Measurements from ENCODE around the gene FRMPD4. TPM values are rescaled to one million over a fixed set of nuclear protein-coding genes. Genes with fewer than 3 reads are reported as not detected.

The FRMPD4 gene
- total RNA-seq, 3 donors from 2014 or later: 0.06 to 3.4 (median 0.34) TPM

DNA sequence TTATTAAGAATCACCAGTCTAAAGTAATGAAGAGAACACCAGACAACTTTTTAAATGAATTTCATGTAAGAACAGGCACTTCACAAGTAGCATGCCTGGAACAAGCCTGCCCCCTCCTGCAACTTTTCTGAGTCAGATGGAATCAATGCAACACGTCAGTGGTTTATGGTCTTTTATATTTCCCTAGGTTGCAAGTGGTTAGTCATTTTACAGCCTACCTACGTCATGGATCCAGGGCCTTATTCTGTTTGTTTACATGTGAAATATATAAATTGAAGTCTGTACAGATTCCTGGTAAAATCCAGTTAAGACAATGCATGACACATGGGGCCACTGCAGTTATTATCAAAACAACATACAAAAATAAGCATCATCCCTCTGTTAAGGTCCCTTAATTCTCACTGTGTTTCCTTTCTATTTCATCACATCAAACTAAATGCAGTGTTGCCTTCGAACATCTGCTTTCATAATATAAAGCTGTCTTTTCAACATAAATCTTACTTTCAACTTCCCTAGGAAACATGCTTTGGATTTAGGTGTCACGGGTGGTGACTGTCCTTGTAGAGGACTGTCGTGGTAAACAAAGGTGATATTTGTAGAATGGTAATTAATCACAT lies 309.3 kb downstream of the FRMPD4 start:
- Histone ChIP-seq H3K9me3 (no peaks in the 10 kb centered on the region), H3K36me3 (ENCODE audit: low read depth) (no peaks in the 10 kb centered on the region), H3K4me3 (no peak overlapping the region), H3K4me1 (ENCODE audit: low read depth) (no peaks in the 10 kb centered on the region)
- intact Hi-C loops (cut with DNase I, micrococcal nuclease): no loop called here
- ATAC-seq (no peak), DNase-seq (no peak)
- TF ChIP-seq CTCF (IDR thresholded peaks at IDR 0.05): no peak

DNA sequence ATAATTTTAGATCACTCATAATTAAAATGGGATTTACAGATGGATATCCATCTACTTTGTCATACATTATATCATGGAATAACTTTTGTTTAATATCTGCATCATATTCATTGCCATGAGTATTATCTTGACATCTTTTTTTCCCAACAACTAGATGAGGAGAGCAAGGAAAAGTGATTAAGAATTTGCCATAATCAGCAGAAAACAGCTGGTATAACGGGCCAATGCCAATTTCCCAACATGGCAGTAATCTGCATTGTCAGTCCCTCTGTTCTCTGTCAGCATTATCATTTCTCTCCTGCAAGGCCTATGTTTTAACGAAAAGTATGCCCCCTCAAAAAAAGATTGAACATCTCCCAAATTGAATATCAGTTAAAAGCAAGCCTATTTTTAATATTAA lies 314.0 kb downstream of the FRMPD4 start:
- no peaks in the 10 kb centered on the region for H3K9me3 ChIP-seq
- intact Hi-C loops (cut with DNase I, micrococcal nuclease): no loop called here
- DNase-seq (no peak), ATAC-seq (no peak)
- no peak overlapping the region for H3K4me3 ChIP-seq
- H3K36me3 ChIP-seq (ENCODE audit: low read depth): no peaks in the 10 kb centered on the region
- no peaks in the 10 kb centered on the region for H3K4me1 ChIP-seq (ENCODE audit: low read depth)
- TF ChIP-seq CTCF (IDR thresholded peaks at IDR 0.05): no peak

- H3K4me3 ChIP-seq: no peak overlapping the region
- no peaks in the 10 kb centered on the region for H3K36me3 ChIP-seq (ENCODE audit: low read depth)
- no peaks in the 10 kb centered on the region for H3K4me1 ChIP-seq (ENCODE audit: low read depth)
- TF ChIP-seq CTCF (IDR thresholded peaks at IDR 0.05): no peak
- intact Hi-C loops (cut with DNase I, micrococcal nuclease): no loop called here
- no peak for ATAC-seq
- DNase-seq: no peak
- H3K9me3 ChIP-seq: no peaks in the 10 kb centered on the region
Measured at GRCh38 chrX:12460929-12461328, 322.7 kb downstream of the FRMPD4 start.

DNA sequence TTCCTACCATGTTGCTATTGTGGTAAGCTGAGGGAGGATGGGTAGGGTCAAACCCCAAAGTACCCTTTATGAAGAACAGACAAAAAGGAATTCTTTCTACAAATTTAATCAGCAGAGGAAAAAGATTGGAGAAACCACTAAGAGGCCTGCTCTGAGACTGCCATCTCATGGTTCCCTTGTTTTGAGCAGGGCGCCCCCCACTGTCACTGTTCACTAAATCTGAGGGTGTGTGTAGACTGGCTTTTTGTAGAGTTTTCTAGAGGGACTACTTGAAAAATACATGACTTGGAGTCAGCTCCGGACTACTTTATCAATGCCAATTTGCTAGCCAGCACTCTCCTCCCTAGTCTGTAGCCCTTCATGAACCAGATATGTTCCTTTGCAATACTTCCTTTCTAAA lies 324.8 kb downstream of the FRMPD4 start:
- intact Hi-C loops (cut with DNase I, micrococcal nuclease): no loop called here
- Histone ChIP-seq H3K36me3 (ENCODE audit: low read depth) (no peaks in the 10 kb centered on the region), H3K9me3 (no peaks in the 10 kb centered on the region), H3K4me3 (no peak overlapping the region), H3K4me1 (ENCODE audit: low read depth) (no peaks in the 10 kb centered on the region)
- ATAC-seq (no peak), DNase-seq (no peak)
- no peak for TF ChIP-seq CTCF (IDR thresholded peaks at IDR 0.05)

DNA sequence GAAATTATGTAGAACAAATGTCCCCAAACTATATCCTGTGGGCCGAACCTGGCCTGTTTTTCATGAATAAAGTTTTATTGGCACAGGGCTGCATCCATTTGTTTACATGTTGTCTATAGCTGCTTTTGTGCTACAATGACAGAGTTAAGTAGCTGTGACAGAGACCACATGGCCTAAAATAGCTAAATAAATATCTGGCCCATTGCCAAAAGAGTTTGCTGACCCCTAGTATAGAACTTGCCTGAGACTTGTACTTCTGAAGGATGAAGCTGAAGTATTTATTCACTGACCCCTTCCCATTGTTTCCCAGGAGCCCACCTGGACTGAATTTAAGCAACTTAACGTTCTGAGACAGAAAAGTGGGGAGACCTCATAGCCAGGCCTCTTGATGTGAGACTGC lies 325.6 kb downstream of the FRMPD4 start:
- Histone ChIP-seq H3K4me3 (no peak overlapping the region), H3K4me1 (ENCODE audit: low read depth) (no peaks in the 10 kb centered on the region), H3K9me3 (no peaks in the 10 kb centered on the region), H3K36me3 (ENCODE audit: low read depth) (no peaks in the 10 kb centered on the region)
- TF ChIP-seq CTCF (IDR thresholded peaks at IDR 0.05): no peak
- ATAC-seq (no peak), DNase-seq (no peak)
- intact Hi-C loops (cut with DNase I, micrococcal nuclease): no loop called here

DNA sequence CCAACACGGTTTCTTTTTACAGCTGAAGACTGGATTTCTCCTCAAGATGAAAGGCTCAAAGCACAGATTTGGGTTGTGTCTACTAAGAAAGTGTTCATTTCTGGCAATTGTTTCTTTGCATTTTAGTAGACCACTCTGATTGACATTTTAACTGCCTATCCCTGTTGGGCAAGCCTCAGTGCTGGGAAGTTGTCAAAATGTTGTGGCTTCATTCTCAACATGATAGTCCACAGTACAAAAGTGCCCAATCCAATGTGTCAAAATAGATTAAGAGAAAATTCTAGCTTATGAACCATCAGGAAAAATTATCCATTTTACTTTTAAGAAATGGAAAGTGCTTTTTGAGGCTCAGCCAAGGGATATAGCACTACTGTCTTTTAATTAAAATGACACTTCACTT lies 329.0 kb downstream of the FRMPD4 start:
- no peak for TF ChIP-seq CTCF (IDR thresholded peaks at IDR 0.05)
- ATAC-seq: no peak
- no peaks in the 10 kb centered on the region for H3K9me3 ChIP-seq
- no peaks in the 10 kb centered on the region for H3K36me3 ChIP-seq (ENCODE audit: low read depth)
- H3K4me3 ChIP-seq: no peak overlapping the region
- intact Hi-C loops (cut with DNase I, micrococcal nuclease): no loop called here
- DNase-seq: no peak
- H3K4me1 ChIP-seq (ENCODE audit: low read depth): no peaks in the 10 kb centered on the region
